Measurements from ENCODE around the gene DHRSX.
"Not testable (repeated sequence)": the region's sequence is repeated elsewhere in the genome, so short reads cannot be mapped to it uniquely, and the experiment has no call there.

The DHRSX gene

DNA sequence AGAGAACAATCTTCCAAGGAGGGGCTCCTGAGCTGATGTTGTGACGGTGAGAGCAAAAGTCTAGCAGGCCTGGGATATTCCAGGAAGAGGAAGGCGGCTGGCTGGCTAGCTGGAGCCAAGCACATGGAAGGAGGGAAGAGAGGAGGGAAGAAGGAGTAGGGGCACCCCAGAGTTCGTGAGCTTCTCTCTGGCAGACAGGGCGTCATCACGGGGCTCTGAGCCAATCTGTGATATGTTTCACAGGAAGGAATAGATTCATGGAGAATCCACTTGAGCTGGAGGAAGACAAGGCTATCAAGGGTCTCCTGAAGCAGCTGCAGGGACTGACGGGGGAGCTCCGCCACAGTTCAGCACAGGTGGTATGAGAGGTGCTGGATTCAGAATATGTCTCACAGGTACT, 73.6 kb downstream of the DHRSX start:
- no peak for DNase-seq (ENCODE audit: low read depth, low spot score)

- no peak for DNase-seq (ENCODE audit: low read depth, low spot score)
Observed at GRCh38 chrX:2426289-2426882, 74.4 kb downstream of the DHRSX start.

DNA sequence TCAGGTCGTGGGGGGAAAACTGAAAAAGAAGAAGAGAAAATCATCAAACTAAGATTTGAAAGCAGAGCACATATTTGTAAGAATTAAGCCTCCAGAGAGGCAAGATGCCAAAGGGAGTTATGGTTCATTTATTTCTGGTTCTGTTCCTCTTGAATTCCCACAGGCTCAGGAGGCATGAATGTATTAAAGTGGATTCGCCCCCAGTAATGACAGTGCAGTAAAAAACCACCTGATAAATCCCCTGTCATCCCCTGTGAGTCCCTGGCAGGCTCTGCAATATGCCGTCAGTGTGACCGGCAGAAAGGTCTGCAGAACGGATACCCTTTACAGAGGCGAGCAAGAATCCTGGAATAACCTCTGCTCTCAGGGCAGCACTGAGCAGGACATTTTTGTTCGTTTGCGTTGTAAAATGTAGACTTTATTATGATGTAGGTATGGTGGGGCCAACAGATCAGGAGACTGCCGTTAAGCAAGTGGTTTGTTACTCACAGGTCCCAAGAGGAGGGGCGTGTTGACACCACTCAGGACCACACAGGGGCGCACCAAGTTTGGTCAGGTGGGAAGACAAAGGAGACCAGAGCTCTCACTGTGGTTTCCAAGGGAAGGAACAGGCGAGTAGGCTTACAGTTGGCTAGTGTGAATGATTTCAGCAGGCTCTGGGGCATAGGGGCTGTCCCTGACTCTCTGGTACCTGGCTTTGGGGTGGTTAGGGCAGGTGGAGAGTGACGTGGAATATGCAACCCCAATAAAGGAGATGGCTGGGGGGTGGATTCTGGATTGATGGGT, 75.3 kb downstream of the DHRSX start:
- DNase-seq (ENCODE audit: low read depth, low spot score): no peak

GRCh38 chrX:2424317-2424716, 76.5 kb downstream of the DHRSX start:
- DNase-seq (ENCODE audit: low read depth, low spot score): no peak

- no peak for DNase-seq (ENCODE audit: low read depth, low spot score)
Observed at GRCh38 chrX:2423899-2424298, 76.9 kb downstream of the DHRSX start.

DNA sequence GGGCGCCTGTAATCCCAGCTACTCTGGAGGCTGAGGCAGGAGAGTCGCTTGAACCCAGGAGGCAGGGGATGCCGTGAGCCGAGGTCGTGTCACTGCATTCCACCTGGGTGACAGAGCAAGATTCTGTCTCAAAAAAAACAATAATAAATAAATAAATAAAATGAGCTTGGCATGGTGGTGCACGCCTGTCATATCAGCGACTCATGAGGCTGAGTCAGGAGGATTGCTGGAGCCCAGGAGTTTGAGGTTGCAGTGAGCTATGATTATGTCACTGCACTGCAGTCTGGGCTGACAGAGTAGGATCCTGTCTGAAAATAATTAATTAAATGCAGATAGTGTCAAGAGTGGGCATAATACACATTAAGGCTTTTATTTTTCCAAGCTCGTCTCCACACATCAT, 77.5 kb downstream of the DHRSX start:
- no peak for DNase-seq (ENCODE audit: low read depth, low spot score)

DNA sequence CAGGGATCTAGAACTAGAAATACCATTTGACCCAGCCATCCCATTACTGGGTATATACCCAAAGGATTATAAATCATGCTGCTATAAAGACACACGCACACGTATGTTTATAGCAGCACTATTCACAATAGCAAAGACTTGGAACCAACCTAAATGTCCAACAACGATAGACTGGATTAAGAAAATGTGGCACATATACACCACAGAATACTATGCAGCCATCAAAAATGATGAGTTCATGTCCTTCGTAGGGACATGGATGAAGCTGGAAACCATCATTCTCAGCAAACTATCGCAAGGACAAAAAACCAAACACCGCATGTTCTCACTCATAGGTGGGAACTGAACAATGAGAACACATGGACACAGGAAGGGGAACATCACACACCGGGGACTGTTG, 81.4 kb downstream of the DHRSX start:
- not testable (repeated sequence) for DNase-seq (ENCODE audit: low read depth, low spot score)

- no peak for DNase-seq (ENCODE audit: low read depth, low spot score)
Observed at GRCh38 chrX:2418000-2418399, 82.8 kb downstream of the DHRSX start.

- no peak for DNase-seq (ENCODE audit: low read depth, low spot score)
Observed at GRCh38 chrX:2416851-2417604, 83.7 kb downstream of the DHRSX start.

- no peak for DNase-seq (ENCODE audit: low read depth, low spot score)
Observed at GRCh38 chrX:2414384-2414783, 86.4 kb downstream of the DHRSX start.

- DNase-seq (ENCODE audit: low read depth, low spot score): no peak
Observed at GRCh38 chrX:2413969-2414368, 86.8 kb downstream of the DHRSX start.

DNA sequence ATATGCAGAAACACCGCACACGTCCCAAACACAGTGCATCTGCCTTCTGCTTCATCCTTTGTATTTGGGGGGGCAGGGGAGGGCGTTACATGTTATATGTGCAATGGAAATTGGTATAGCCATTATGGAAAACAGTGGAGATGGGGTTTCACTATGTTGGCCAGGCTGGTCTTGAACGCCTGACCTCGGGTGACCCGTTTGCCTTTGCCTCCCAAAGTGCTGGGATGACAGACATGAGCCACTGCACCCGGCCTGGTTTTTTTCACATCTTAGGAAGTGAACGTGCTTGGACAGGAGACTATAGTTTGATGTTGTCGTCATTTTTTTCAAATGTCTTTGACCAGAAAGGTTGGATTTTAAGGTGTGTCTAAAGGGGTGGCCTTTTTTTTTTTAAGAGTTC, 88.6 kb downstream of the DHRSX start:
- DNase-seq (ENCODE audit: low read depth, low spot score): no peak

GRCh38 chrX:2410279-2411020, 90.3 kb downstream of the DHRSX start:
- DNase-seq (ENCODE audit: low read depth, low spot score): no peak

DNA sequence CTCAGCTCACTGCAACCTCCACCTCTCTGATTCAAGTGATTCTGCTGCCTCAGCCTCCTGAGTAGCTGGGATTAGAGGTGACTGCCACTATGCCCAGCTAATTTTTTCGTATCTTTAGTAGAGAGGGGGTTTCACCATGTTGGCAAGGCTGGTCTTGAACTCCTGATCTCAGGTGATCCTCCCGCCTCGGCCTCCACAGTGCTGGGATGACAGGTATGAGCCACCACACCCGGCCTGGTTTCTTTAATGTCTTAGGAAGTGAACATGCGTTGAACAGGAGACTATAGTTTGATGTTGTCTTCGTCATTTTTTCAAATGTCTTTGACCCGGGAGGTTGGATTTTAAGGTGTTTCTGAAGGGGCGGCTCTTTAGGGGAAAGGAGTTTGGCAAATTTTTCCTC, 91.0 kb downstream of the DHRSX start:
- DNase-seq (ENCODE audit: low read depth, low spot score): no peak

DNA sequence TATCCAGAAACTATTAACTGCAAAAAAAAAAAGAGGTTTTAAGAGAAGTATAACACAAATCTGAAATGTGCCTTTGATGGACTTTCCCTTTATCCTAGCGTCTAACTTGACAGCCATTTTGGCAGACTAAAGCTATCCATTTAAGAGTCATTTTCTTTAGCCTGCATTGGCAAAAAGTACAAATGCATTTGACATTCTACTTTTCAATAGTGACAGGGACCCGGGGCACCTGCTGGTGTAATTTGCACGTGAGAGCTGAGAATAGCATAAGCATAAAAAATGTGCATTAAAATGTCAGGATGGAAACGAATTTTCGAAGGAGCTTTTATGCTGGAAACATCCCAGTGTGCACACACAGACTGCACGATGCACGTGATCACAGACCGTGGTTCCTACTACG, 91.9 kb downstream of the DHRSX start:
- no peak for DNase-seq (ENCODE audit: low read depth, low spot score)

DNA sequence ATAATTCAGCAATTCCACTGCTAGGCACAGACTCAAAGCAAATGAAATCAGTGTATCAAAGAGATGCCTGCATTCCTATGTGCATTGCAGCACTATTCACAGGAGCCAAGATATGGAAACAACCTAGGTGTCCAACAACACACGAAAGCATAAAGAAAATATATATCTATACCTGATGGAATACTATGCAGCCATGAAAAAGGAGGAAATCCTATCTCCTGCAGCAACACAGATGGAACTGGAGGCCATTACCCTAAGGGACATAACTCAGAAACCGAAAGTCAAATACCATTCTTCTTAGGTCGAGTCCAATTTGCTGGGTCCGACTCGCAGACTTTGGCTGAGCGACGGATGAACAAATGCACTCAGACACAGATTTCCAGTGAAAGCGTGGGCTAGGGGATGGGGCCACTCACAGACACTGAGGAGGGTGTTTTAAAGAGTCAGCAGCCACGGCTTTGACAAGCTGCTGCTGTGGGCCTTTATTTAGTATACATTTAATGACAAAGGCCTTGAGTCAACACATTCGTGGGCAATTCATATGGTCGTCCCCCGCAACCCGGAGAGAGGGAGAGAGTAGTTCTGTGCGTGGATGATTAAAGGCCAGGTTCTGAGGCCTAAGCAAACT, 93.8 kb downstream of the DHRSX start:
- no peak for DNase-seq (ENCODE audit: low read depth, low spot score)

- DNase-seq (ENCODE audit: low read depth, low spot score): no peak
Observed at GRCh38 chrX:2404776-2405175, 96.0 kb downstream of the DHRSX start.

DNA sequence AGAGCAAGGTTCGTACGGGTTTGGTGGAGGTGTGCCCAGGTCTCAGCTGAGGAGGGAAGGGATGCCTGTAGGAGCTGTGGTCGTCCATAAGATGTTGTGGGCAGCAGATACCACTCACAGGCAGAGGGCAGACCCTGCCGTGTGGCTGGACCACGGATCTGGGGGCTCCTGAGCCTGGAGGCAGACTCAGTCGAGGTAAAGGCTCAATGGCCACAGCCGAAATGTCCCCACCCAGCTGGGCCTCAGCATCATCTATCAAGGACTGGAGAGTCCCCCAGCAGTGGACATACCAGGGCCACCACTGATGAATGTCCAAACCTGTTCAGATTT, 98.5 kb downstream of the DHRSX start:
- DNase-seq (ENCODE audit: low read depth, low spot score): no peak

DNA sequence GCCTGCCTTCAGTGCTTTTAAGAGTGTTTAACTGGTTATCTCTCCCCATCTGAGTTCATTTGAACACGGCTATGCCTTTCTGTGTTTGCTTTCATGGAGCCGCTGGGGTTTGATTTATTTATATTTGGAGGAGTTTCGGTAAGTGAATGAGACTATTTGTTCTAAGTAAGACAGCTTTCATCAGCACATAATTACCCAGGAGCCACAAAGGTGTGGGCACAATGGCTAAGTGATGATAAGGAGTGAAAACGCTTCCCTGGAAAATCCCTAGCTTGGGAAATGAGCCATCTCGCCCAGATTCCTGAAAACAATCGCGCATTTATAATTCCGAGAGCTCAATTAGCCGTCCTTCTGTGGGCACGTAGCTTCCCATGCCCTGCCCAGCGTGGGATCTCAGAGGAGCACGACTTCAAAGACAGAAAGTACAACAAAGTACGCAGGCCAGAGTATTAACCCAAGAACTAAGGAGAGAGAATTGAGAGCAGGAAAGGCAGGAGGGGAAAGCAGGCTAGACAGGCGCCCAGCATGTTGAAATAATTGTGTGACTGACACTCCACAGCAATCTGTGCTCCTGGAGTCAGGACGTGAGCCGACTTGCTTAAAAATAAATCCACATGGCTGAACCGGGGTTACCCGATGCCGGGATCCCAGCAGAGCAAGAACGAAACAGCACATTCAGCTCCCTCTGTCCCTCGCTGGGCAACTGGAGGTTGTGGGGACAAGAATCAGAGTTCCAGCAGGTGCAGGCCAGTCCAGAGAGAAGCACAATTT, 99.0 kb downstream of the DHRSX start:
- no peak for DNase-seq (ENCODE audit: low read depth, low spot score)

- DNase-seq (ENCODE audit: low read depth, low spot score): no peak
Observed at GRCh38 chrX:2401201-2401589, 99.6 kb downstream of the DHRSX start.

- no peak for DNase-seq (ENCODE audit: low read depth, low spot score)
Observed at GRCh38 chrX:2398064-2398656, 102.6 kb downstream of the DHRSX start.

Measured in activated CD4-positive, CD25-positive, alpha-beta regulatory T cell treated with anti-CD3 and anti-CD28 coated beads, Interleukin-2, amount 50 U/mL, for 16 hours (primary cell).